OCI-LY7 (cell line): ENCODE results near the gene SLC35E2B. TPM values are rescaled to one million over a fixed set of nuclear protein-coding genes. Genes with fewer than 3 reads are reported as not detected.

Experiments
- BruUV-seq: library from RNA; stranded (reverse); fragments of 400-500 nt; replicated peaks from 2 replicates; lab custom pipeline; 2021; lab: Mats Ljungman, UMichigan
- CTCF ChIA-PET: fragments of 300-600 bp; sonication (Branson Sonifier 250); formaldehyde crosslinking; loops from one replicate; lab custom pipeline; 2022; ENCODE audit warnings: antibody characterized with exemption; ENCODE audit not compliant: unreplicated experiment; lab: Charles Lee
- POLR2A ChIA-PET: fragments of 300-600 bp; sonication (Branson Sonifier 250); formaldehyde crosslinking; loops from one replicate; lab custom pipeline; 2022; ENCODE audit warnings: antibody characterized with exemption; lab: Charles Lee
- DNase-seq: peaks from one replicate; pipeline ENCODE4 v3.0.0-alpha.2; 2015; ENCODE audit warnings: low spot score
- H2AFZ ChIP-seq: fragments of 200-600 bp; sonication (generic), shearing (Covaris generic); 2 replicates; pipeline ENCODE4 v1.6.1; 2014; ENCODE audit warnings: mild to moderate bottlenecking, antibody characterized with exemption, low read length, moderate library complexity
- H3K27ac ChIP-seq: fragments of 200-600 bp; sonication (generic); 2 replicates; pipeline ENCODE4 v1.5.1; 2014; ENCODE audit warnings: mixed run types, low read depth, mild to moderate bottlenecking, moderate library complexity, low read length, inconsistent platforms; ENCODE audit not compliant: poor library complexity, severe bottlenecking
- H3K36me3 ChIP-seq: fragments of 200-600 bp; sonication (generic); 2 replicates; pipeline ENCODE4 v1.6.1; 2014; ENCODE audit warnings: mild to moderate bottlenecking, antibody characterized with exemption, low read length, moderate library complexity, mixed read lengths; ENCODE audit not compliant: insufficient read depth
- H3K4me1 ChIP-seq: fragments of 200-600 bp; sonication (generic); 2 replicates; pipeline ENCODE4 v1.5.1; 2014; ENCODE audit warnings: mild to moderate bottlenecking, low read length; ENCODE audit not compliant: insufficient read depth, poor library complexity, severe bottlenecking
- H3K4me2 ChIP-seq: fragments of 200-600 bp; sonication (generic); 2 replicates; pipeline ENCODE4 v1.6.1; 2014; ENCODE audit warnings: mild to moderate bottlenecking, low read length
- H3K4me3 ChIP-seq: fragments of 200-600 bp; sonication (generic); 2 replicates; pipeline ENCODE4 v1.5.1; 2014; ENCODE audit warnings: mild to moderate bottlenecking, low read depth, low read length; ENCODE audit not compliant: poor library complexity, severe bottlenecking
- H3K79me2 ChIP-seq: fragments of 200-600 bp; sonication (generic); 2 replicates; pipeline ENCODE4 v1.6.1; 2016; ENCODE audit warnings: low read depth, mild to moderate bottlenecking, low read length, moderate library complexity, mixed read lengths; ENCODE audit not compliant: insufficient read depth
- H3K9me2 ChIP-seq: fragments of 200-600 bp; sonication (generic); 2 replicates; pipeline ENCODE4 v1.6.1; 2016; ENCODE audit warnings: mild to moderate bottlenecking, low read length, mixed read lengths; ENCODE audit not compliant: insufficient read depth
- H3K9me3 ChIP-seq: fragments of 200-600 bp; sonication (generic); 2 replicates; pipeline ENCODE4 v1.6.1; 2014; ENCODE audit warnings: mild to moderate bottlenecking, mixed run types, low read length, mixed read lengths
- H4K20me1 ChIP-seq: fragments of 200-600 bp; sonication (generic); 2 replicates; pipeline ENCODE4 v1.6.1; 2014; ENCODE audit warnings: mild to moderate bottlenecking, antibody characterized with exemption, low read length, moderate library complexity, mixed read lengths; ENCODE audit not compliant: insufficient read depth
- EZH2phosphoT487 ChIP-seq: fragments of 200-600 bp; sonication (generic); IDR thresholded peaks from 2 replicates; pipeline ENCODE4 v1.6.1; 2018; ENCODE audit warnings: low read depth, borderline replicate concordance, mild to moderate bottlenecking, mixed run types, antibody characterized with exemption, low read length, moderate library complexity, mixed read lengths
- intact Hi-C: fragments of 100-400 bp; cut with micrococcal nuclease; formaldehyde crosslinking; loops from one replicate; pipeline ENCODE4 v1.10.0; 2022; ENCODE audit not compliant: unreplicated experiment
- total RNA-seq, 2 experiments: library from RNA; depleted of rRNA in 1 of 2; stranded (reverse); fragments of >200 nt in 1 of 2; shearing (Covaris generic) in 1 of 2; gene quantifications; 2 replicates each; pipeline ENCODE4 v1.2.3, GENCODE V29; 2014 to 2022
- TF ChIP-seq, protein P1 (sequence below): fragments of 200-600 bp; sonication (generic); conservative IDR thresholded peaks from 2 replicates; pipeline ENCODE4 v1.5.1; 2014; ENCODE audit warnings: mild to moderate bottlenecking, antibody characterized with exemption, low read length, moderate library complexity, mixed read lengths

SLC35E2B gene
- total RNA-seq, 2 experiments from 2014 or later = 26.6 to 58.9 TPM

DNA sequence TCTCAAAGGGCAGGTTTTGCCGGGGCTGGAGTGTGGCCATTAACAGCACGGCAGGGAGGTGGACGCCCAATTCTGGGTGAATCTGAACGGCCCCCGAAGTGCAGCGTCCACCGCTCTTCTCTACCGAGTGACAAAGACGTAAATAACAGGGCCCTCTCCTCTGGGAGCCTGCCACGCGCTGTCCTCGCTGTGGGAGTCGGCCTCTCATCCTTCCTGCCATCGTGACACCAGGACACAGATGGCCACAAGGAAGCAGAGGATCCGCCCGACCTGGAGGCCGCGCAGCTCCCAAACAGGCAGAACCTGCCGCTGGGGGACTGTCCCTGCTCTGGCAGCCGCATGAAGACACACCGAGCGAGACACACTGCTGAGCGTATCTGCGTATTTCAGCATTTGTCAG, 21.7 kb downstream of the SLC35E2B start:
- Histone ChIP-seq H4K20me1 (no peaks in the 10 kb centered on the region), H3K9me3 (no peaks in the 10 kb centered on the region), H2AFZ (no peak overlapping the region), H3K4me3 (no peak overlapping the region), H3K79me2 (no peaks in the 10 kb centered on the region), H3K4me1 (peaks cover 13% of the 10 kb centered on the region), H3K9me2 (no peaks in the 10 kb centered on the region), H3K4me2 (no peak overlapping the region), H3K36me3 (peaks cover 41% of the 10 kb centered on the region), H3K27ac (no peak overlapping the region)
- BruUV-seq = no TSS peak
- intact Hi-C loops = no loop called here
- POLR2A ChIA-PET = no interaction called here
- TF ChIP-seq, protein P1, sequence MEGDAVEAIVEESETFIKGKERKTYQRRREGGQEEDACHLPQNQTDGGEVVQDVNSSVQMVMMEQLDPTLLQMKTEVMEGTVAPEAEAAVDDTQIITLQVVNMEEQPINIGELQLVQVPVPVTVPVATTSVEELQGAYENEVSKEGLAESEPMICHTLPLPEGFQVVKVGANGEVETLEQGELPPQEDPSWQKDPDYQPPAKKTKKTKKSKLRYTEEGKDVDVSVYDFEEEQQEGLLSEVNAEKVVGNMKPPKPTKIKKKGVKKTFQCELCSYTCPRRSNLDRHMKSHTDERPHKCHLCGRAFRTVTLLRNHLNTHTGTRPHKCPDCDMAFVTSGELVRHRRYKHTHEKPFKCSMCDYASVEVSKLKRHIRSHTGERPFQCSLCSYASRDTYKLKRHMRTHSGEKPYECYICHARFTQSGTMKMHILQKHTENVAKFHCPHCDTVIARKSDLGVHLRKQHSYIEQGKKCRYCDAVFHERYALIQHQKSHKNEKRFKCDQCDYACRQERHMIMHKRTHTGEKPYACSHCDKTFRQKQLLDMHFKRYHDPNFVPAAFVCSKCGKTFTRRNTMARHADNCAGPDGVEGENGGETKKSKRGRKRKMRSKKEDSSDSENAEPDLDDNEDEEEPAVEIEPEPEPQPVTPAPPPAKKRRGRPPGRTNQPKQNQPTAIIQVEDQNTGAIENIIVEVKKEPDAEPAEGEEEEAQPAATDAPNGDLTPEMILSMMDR = no peak
- TF ChIP-seq EZH2phosphoT487 = no peak
- DNase-seq = no peak
- CTCF ChIA-PET = no interaction called here

DNA sequence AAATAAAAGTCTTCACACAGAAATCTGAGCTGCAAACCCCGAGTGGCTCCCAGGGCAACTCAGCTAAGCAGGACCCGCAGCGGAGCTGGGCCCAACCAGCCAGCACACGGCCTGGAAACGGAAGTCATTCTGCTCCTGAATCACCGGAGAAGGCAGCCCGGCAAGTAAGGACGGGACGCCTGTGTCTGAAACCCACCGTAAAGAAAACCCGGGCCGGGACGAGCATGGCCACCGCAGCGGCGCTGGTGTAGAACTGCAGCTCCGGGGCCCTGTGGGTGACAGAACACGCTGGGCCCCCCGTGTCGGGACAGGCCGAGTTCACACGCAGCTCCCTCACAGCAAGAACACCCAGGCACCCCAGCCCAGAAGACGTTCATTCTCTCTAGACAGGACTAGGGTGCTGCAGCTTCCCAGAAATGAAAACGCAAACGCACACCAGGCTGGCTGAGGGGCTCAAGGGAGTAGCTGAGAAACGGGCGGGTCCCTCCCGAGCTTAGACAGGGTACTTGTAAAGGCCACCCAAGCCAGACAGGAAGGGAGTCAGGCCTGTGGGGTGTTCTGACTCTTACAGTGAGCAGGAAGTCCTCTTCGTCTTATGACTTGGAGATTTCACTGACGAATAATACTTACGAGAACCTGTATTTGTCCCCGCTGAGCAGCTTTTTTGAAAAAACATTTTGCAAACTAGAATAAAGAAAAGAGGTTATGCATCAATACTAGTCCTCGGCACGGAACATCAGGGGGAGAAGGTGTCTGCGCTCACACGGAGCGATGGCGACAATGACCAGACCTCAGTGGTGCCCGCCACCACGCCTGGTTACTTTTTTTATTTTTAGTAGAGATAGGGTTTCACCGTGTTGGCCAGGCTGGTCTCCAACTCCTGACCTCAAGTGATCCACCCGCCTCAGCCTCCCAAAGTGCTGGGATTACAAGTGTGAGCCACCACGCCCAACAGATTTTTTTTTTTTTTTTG, 22.8 kb downstream of the SLC35E2B start:
- Histone ChIP-seq H3K79me2 (no peaks in the 10 kb centered on the region), H3K36me3 (peaks cover 52% of the 10 kb centered on the region), H3K9me3 (no peaks in the 10 kb centered on the region), H3K4me1 (peaks cover 7% of the 10 kb centered on the region), H2AFZ (no peak overlapping the region), H4K20me1 (no peaks in the 10 kb centered on the region), H3K4me3 (no peak overlapping the region), H3K4me2 (no peak overlapping the region), H3K27ac (no peak overlapping the region), H3K9me2 (no peaks in the 10 kb centered on the region)
- intact Hi-C loops = no loop called here
- TF ChIP-seq, protein P1 = no peak
- CTCF ChIA-PET = no interaction called here
- no peak for DNase-seq
- POLR2A ChIA-PET = interaction anchor here (0.6 kb wide), 2 partner anchors 17 to 166 kb away, joined by 3 read pairs; no protein-coding TSS in a partner anchor
- BruUV-seq = no TSS peak

DNA sequence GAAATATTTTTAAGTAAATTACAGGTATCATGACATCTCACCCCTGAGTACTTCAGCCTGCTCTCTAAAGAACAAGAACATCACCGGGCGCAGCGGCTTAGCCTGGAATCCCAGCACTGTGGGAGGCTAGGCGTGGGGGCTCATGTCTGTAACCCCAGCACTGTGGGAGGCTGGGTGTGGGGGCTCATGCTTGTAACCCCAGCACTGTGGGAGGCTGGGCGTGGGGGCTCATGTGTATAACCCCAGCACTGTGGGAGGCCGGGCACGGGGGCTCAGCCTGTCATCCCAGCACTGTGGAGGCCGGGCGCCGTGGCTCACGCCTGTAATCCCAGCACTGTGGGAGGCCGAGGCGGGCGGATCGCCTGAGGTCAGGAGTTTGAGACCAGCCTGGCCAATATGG, 26.1 kb downstream of the SLC35E2B start:
- H3K4me3 ChIP-seq = no peak overlapping the region
- no peak for DNase-seq
- no peak overlapping the region for H3K27ac ChIP-seq
- ChIA-PET POLR2A (interaction anchor here (0.6 kb wide), 1 partner anchor 246 kb away, joined by 4 read pairs; no protein-coding TSS in a partner anchor), CTCF (no interaction called here)
- no peak overlapping the region for H3K4me2 ChIP-seq
- no peaks in the 10 kb centered on the region for H3K9me3 ChIP-seq
- TF ChIP-seq, protein P1 = no peak
- TF ChIP-seq EZH2phosphoT487 = no peak
- no peaks in the 10 kb centered on the region for H3K79me2 ChIP-seq
- BruUV-seq = no TSS peak
- peaks cover 41% of the 10 kb centered on the region for H3K36me3 ChIP-seq
- H3K9me2 ChIP-seq = no peaks in the 10 kb centered on the region
- no peaks in the 10 kb centered on the region for H3K4me1 ChIP-seq
- no peaks in the 10 kb centered on the region for H4K20me1 ChIP-seq
- intact Hi-C loops = no loop called here
- H2AFZ ChIP-seq = no peak overlapping the region
